Hippocampal formation (tissue), 2 donors: ENCODE data around the gene BNC2.

Experiments
- DNase-seq, 2 donors: peaks; one replicate each; lab custom pipeline; 2025; lab: John Stamatoyannopoulos, UW

BNC2 gene

DNA sequence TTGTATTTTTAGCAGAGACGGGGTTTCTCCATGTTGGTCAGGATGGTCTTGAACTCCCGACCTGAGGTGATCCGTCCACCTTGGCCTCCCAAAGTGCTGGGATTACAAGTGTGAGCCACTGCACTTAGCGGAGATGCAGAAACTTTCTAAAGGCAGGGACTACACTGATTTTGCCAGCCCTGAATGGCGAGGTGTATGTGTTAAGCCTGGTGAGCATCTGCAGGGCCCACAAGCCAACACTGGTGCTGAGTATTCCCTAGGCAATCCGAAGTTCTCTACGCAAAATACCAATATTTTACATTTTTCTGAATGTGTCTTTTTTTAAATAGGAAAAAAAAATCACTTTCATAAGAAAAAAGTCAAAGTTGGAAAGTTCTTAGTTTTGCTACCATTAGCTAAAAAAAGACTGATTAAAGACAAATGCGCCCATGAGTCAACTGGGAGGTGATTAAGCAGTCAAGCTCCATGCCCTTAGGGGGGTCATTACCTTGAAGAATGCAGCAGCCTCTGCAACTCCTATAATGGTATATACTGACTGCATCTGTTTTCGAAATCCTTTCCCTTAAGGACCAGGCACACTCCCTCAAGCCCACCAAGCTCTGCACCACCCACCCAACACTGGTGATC, 502.8 kb downstream of the BNC2 start:
- DNase-seq = no peak

DNA sequence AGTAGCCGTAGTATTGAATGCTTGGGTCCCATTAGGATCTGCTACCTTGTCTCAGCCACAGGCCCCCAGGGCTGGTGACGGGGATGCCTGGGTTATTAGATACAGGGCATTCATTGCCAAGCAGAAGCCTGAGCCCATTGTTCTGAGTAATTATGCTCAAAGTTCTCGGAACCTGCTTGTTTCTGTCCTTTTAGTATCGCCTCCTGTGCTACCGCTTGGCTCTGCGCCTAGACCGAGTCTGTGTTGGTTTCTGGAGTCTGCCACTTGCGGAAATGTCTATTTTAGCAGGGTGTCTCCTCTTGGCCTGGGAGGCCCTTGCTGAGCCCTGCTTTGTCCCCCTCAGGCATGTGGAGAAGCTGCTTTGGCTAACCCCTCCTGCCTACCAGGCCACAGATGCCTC, 506.1 kb downstream of the BNC2 start:
- DNase-seq = no peak

DNA sequence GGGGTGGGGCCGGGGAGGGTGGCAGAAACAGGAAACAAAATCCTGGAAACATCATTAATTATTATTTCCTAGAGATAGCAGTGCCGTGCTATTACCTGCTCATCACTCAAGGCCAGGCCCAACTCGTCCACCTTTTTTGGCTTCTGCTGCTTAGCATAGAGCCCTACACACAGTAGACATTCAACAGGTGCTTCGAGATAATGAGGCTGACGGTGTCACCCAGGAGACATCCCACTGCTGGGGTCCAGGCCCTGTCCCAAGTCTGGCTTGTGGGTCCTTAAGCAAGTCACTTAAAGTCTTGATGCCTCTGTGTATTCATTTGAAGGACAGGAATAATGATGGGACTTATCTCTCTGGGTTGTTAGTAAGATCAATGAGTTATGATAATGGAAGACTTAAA, 506.6 kb downstream of the BNC2 start:
- DNase-seq = no peak

DNA sequence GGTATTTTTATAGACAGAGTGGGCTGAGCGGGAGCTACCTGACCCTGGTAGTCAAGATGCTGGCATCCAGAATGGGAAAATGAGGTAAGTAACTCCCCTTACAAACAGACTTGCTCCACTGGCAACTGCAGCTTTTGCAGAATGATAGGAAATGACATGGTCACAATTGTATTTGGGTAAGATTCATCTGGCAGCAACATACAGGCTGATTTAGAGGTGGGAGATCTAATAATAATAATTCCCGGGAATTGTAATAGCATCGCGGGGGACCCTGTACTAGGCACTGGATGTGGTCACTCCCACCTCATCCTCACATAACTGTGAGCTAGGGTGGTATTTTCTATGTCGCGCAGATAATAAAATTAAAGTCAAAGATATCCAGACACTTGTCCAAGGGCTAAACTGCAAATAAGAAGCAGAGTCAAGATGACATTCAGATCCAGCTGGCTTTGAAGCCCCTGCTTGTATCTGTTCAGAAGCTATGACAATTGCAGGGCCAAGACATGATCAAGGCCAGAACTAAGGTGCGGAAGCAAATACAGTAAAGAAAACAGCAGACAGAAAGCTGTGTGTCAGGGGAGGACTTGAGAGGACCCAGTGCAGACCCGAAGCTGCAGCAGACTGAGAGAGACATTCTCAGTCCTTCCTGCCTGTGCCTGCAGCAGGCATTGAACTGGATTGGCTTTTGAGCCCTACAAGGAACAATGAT, 507.2 kb downstream of the BNC2 start:
- no peak for DNase-seq

DNA sequence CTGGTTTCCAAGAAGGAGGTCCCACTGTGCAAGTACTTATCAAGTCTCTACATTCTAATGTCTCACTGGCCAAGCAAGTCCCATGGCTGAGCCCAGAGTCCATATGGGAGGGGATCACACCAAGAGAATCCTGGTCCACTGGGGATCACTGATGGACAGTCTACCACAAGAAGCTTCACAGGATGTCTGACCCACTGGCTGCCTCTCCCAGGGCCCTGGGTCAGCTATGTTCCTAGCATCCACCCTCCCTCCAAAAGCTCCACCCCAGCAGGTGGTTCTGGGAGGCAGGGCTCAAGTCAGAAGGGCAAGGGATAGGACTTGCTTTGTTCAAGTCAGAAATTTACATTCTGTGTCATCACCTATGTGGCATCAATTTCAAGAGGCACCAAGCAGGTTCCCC, 508.5 kb downstream of the BNC2 start:
- DNase-seq = no peak

DNA sequence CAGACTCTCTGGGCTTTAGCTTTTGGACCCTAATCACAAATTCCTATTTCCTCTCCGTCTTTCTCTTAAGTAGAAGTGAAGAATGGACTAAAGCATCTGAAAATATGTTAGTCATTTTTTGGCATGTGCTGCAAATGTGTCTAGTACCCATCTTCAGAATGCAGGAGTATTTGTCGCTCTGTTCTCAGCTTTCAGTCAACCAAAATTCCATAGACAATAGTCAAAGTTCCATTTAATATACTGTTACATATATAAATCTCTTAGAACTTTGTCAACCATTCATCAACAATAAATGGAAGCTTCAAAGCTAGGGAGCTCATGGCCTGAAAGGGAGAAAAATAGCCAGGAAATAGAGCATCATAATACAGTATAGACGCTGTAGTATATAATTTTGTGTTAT, 509.4 kb downstream of the BNC2 start:
- no peak for DNase-seq

DNA sequence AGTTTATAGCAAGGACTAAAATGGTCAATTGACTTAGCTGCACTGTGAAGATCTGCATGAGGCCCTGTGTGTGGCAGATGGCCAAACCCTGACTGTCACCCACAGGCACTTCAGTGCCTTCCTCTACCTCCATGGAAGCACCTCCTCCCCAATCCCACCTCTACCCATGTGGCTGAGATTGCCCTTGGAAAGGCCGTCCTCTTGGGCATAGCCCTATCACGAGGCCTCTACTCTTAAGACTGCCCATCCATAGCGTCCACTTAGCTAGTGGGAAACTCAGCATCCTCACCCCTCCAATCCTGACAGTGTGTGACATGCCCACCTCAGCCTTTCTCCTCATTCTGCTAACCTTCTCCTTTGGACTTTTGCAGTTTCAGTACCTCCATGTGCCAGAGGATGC, 510.2 kb downstream of the BNC2 start:
- DNase-seq = no peak
